Spleen (tissue), 11 donors: ENCODE data around the gene SOX11. TPM values are rescaled to one million over a fixed set of nuclear protein-coding genes. Genes with fewer than 3 reads are reported as not detected.

ENCODE experiments used
- DNase-seq: peaks from one replicate; pipeline ENCODE4 v3.0.0-alpha.2; 2020
- H3K27ac ChIP-seq, 8 donors: fragments of 200-600 bp; sonication (generic) in 7 of 8; 1 replicate in 4 of 8; 2 replicates in 4 of 8; pipeline versions ENCODE4 v1.5.0 to v1.8.0; 2016 to 2021; ENCODE audit warnings: inconsistent platforms in 4 of 8, mild to moderate bottlenecking in 4 of 8, moderate library complexity in 1 of 8
- H3K27me3 ChIP-seq, 7 donors: fragments of 200-600 bp; sonication (generic) in 6 of 7; replicated peaks in 1 of 7; 1 replicate in 4 of 7; 2 replicates in 3 of 7; pipeline versions ENCODE4 v1.5.0 to v1.8.0; 2016 to 2021; ENCODE audit warnings: inconsistent platforms in 3 of 7, mild to moderate bottlenecking in 1 of 7
- H3K36me3 ChIP-seq, 6 donors: fragments of 200-600 bp; sonication (generic) in 5 of 6; 1 replicate in 4 of 6; 2 replicates in 2 of 6; pipeline versions ENCODE4 v1.5.0 to v1.8.0; 2016 to 2021; ENCODE audit warnings: inconsistent platforms in 2 of 6
- H3K4me1 ChIP-seq, 6 donors: fragments of 200-600 bp; sonication (generic) in 5 of 6; 1 replicate in 3 of 6; 2 replicates in 3 of 6; pipeline versions ENCODE4 v1.5.0 to v1.8.0; 2016 to 2021; ENCODE audit warnings: inconsistent platforms in 3 of 6
- H3K4me3 ChIP-seq, 8 donors: fragments of 200-600 bp; sonication (generic) in 7 of 8; 1 replicate in 4 of 8; 2 replicates in 4 of 8; pipeline versions ENCODE4 v1.5.0 to v1.8.0; 2016 to 2021; ENCODE audit warnings: inconsistent platforms in 4 of 8, mild to moderate bottlenecking in 4 of 8, moderate library complexity in 2 of 8
- H3K9me3 ChIP-seq, 8 donors: fragments of 200-600 bp; sonication (generic) in 7 of 8; 1 replicate in 4 of 8; 2 replicates in 4 of 8; pipeline versions ENCODE4 v1.5.0 to v1.8.0; 2016 to 2021; ENCODE audit warnings: inconsistent platforms in 4 of 8
- CTCF ChIP-seq, 11 experiments: fragments of 200-600 bp in 7 of 11; fragments of 450-650 bp in 4 of 11; sonication (generic) in 4 of 11; IDR thresholded peaks in 8 of 11; conservative IDR thresholded peaks in 3 of 11; 1 replicate in 7 of 11; 2 replicates in 4 of 11; pipeline versions ENCODE4 v1.4.0 to v1.8.0; 2016 to 2021; ENCODE audit warnings: antibody characterized with exemption in 11 of 11, inconsistent platforms in 4 of 11, mild to moderate bottlenecking in 1 of 11
- POLR2A ChIP-seq, 3 donors: fragments of 450-650 bp; IDR thresholded peaks; one replicate each; pipeline ENCODE4 v1.5.1; 2017; ENCODE audit warnings: antibody characterized with exemption in 3 of 3, mild to moderate bottlenecking in 1 of 3
- POLR2AphosphoS5 ChIP-seq, 3 donors: sonication (generic); formaldehyde crosslinking; IDR thresholded peaks; one replicate each; pipeline ENCODE4 v1.5.1; 2017; ENCODE audit warnings: antibody characterized with exemption in 3 of 3
- WGBS, 5 donors: extraction: QIAGEN DNeasy Blood & Tissue Kit in 3 of 5; methylation state at CpG; one replicate each; pipeline versions ENCODE4 v1.1.5 to v1.1.7; 2013 to 2018; 5-methylcytosine and 5-hydroxymethylcytosine counted together
- intact Hi-C: fragments of 100-400 bp; cut with DNase I; formaldehyde crosslinking; loops from one replicate; pipeline ENCODE4 v1.15.0; 2023; ENCODE audit warnings: low total_unique reads
- polyA plus RNA-seq, 3 donors: library from polyadenylated mRNA; stranded (reverse); fragments of 200-250 nt; gene quantifications; one replicate each; pipeline ENCODE4 v1.2.1, GENCODE V29; 2013
- total RNA-seq, 7 donors: library from RNA; depleted of rRNA in 3 of 7; stranded (reverse); fragments of >200 nt in 3 of 7; fragmentation: NEBNext Ultra II Directional in 4 of 7; extraction: Animal tissue kit (Norgen Biotek cat#: 25700) in 4 of 7; gene quantifications; one replicate each; pipeline versions ENCODE4 v1.1.0 to v1.2.1, GENCODE V29; 2016 to 2021
- donor health status: healthy with polysubstance abuse.
- donor health status: DM: no; HTN: no; CAD: no; lungs with moderate emphysema.
- donor health status: DM: no; HTN: no; CAD: no.
- donor health status: Bipolar disorder and iron deficiency.
- donor health status: healthy.
- donor health status: DM: no; HTN: no; CAD: no.
- donor health status: DM: yes; HTN: yes; CAD: no.

SOX11 gene
- total and polyA plus RNA-seq, 10 donors, result 0.09 to 0.92 (median 0.29) TPM

GRCh38 chr2:5668682-5669250 lies 23.4 kb upstream of the SOX11 start:
- intact Hi-C loops, result no loop called here
- WGBS, 5 donors, result 79 to 88% (median 84%) methylated on average over 8 of the region's 8 CpGs
- Histone ChIP-seq H3K27me3 (peaks cover 0 to 27% (median 13%) of the 10 kb centered on the region in 7 donors), H3K4me3 (no peak overlapping the region), H3K4me1 (peaks cover 0 to 11% (median 2%) of the 10 kb centered on the region in 6 donors), H3K9me3 (no peaks in the 10 kb centered on the region), H3K27ac (no peak overlapping the region), H3K36me3 (no peaks in the 10 kb centered on the region)
- no peak for DNase-seq
- TF ChIP-seq POLR2A (IDR thresholded peaks at IDR 0.05), result no peak
- TF ChIP-seq CTCF (IDR thresholded peaks at IDR 0.05 in 8 of 11, conservative IDR thresholded peaks at IDR 0.05 in 3 of 11), result no peak
- no peak for TF ChIP-seq POLR2AphosphoS5 (IDR thresholded peaks at IDR 0.05)

- intact Hi-C loops, result no loop called here
These were observed 19.4 kb upstream of the SOX11 start for GRCh38 chr2:5672749-5673144.

GRCh38 chr2:5673145-5674025 lies 18.8 kb upstream of the SOX11 start:
- WGBS, 5 donors, result 7 to 16% (median 10%) methylated on average over 39 to 58 of the region's 58 CpGs
- no peaks in the 10 kb centered on the region for H3K36me3 ChIP-seq
- intact Hi-C loops, result no loop called here
- H3K9me3 ChIP-seq, result no peaks in the 10 kb centered on the region
- H3K27ac ChIP-seq, result no peak overlapping the region
- DNase-seq, result peak; percentile 70
- H3K27me3 ChIP-seq, result peaks cover 0 to 41% (median 15%) of the 10 kb centered on the region in 7 donors
- no peak for TF ChIP-seq CTCF (IDR thresholded peaks at IDR 0.05 in 8 of 11, conservative IDR thresholded peaks at IDR 0.05 in 3 of 11)
- TF ChIP-seq POLR2AphosphoS5 (IDR thresholded peaks at IDR 0.05), result peak in 1 of 3 donors; percentile 31
- TF ChIP-seq POLR2A (IDR thresholded peaks at IDR 0.05), result no peak
- H3K4me1 ChIP-seq, result peaks cover 0 to 12% (median 2%) of the 10 kb centered on the region in 6 donors
- peak overlapping the region in 4 of 8 donors; percentile 14 to 42 (median 23) for H3K4me3 ChIP-seq

More at GRCh38 chr2:5672749-5673144, 19.4 kb upstream of the SOX11 start:
- H3K27me3 ChIP-seq, result peaks cover 0 to 41% (median 15%) of the 10 kb centered on the region in 7 donors
- H3K9me3 ChIP-seq, result no peaks in the 10 kb centered on the region
- TF ChIP-seq CTCF (IDR thresholded peaks at IDR 0.05 in 8 of 11, conservative IDR thresholded peaks at IDR 0.05 in 3 of 11) (no peak), POLR2AphosphoS5 (IDR thresholded peaks at IDR 0.05) (no peak), POLR2A (IDR thresholded peaks at IDR 0.05) (no peak)
- H3K4me3 ChIP-seq, result peak overlapping the region in 3 of 8 donors; percentile 14 to 42 (median 24)
- no peak overlapping the region for H3K27ac ChIP-seq
- H3K36me3 ChIP-seq, result no peaks in the 10 kb centered on the region
- 66 to 76% (median 70%) methylated on average over 15 of the region's 15 CpGs for WGBS, 5 donors
- no peak for DNase-seq
- H3K4me1 ChIP-seq, result peaks cover 0 to 12% (median 2%) of the 10 kb centered on the region in 6 donors

- TF ChIP-seq POLR2AphosphoS5 (IDR thresholded peaks at IDR 0.05) (no peak), CTCF (IDR thresholded peaks at IDR 0.05 in 8 of 11, conservative IDR thresholded peaks at IDR 0.05 in 3 of 11) (no peak), POLR2A (IDR thresholded peaks at IDR 0.05) (no peak)
- Histone ChIP-seq H3K36me3 (no peaks in the 10 kb centered on the region), H3K27me3 (peaks cover 0 to 41% (median 15%) of the 10 kb centered on the region in 7 donors), H3K4me1 (peaks cover 0 to 12% (median 2%) of the 10 kb centered on the region in 6 donors), H3K27ac (no peak overlapping the region), H3K9me3 (no peaks in the 10 kb centered on the region), H3K4me3 (no peak overlapping the region)
- intact Hi-C loops, result no loop called here
- no peak for DNase-seq
- WGBS, 5 donors, result 6 to 28% (median 18%) methylated on average over 2 of the region's 2 CpGs
These were observed 18.2 kb upstream of the SOX11 start for GRCh38 chr2:5674026-5674340.
